PC-3 (cell line): ENCODE measurements around the gene RNF151.

ENCODE experiments used
- CTCF ChIP-seq: fragments of 300-600 bp; sonication (generic); conservative IDR thresholded peaks from 2 replicates; pipeline ENCODE4 v1.5.1; 2017; ENCODE audit warnings: antibody characterized with exemption, low read depth, mild to moderate bottlenecking, low read length
- EZH2 ChIP-seq: fragments of 300-600 bp; sonication (generic); IDR thresholded peaks from one replicate; pipeline ENCODE4 v1.6.1; 2017; ENCODE audit warnings: antibody characterized with exemption, mild to moderate bottlenecking, low read length; ENCODE audit not compliant: unreplicated experiment

GRCh38 chr16:1991135-1991551 lies 24.5 kb downstream of the RNF151 start:
- no peak for TF ChIP-seq EZH2
- TF ChIP-seq CTCF, result no peak
